ENCODE data around the gene RORC.
"Not testable (repeated sequence)": the region's sequence is repeated elsewhere in the genome, so short reads cannot be mapped to it uniquely, and the experiment has no call there.

The RORC gene

GRCh38 chr1:151774256-151774922, 57.2 kb downstream of the RORC start:
- no peak for DNase-seq (ENCODE audit: low read depth, low spot score)

GRCh38 chr1:151773702-151774101, 57.9 kb downstream of the RORC start:
- DNase-seq (ENCODE audit: low read depth, low spot score) = no peak

GRCh38 chr1:151769270-151769669, 62.3 kb downstream of the RORC start:
- DNase-seq (ENCODE audit: low read depth, low spot score) = not testable (repeated sequence)

- not testable (repeated sequence) for DNase-seq (ENCODE audit: low read depth, low spot score)
These were observed 63.1 kb downstream of the RORC start for GRCh38 chr1:151768351-151769066.

GRCh38 chr1:151763990-151764389, 67.6 kb downstream of the RORC start:
- no peak for DNase-seq (ENCODE audit: low read depth, low spot score)

GRCh38 chr1:151762941-151763921, 68.4 kb downstream of the RORC start, which contains the start of gene MRPL9:
MRPL9 (minus strand) TSS chr1:151763496; CDS start chr1:151763479, 17 bp downstream.
- peak; percentile 12 for DNase-seq (ENCODE audit: low read depth, low spot score)

- DNase-seq (ENCODE audit: low read depth, low spot score) = no peak
These were observed 70.8 kb downstream of the RORC start for GRCh38 chr1:151760597-151761385.

GRCh38 chr1:151759241-151759640, 72.4 kb downstream of the RORC start:
- no peak for DNase-seq (ENCODE audit: low read depth, low spot score)

- DNase-seq (ENCODE audit: low read depth, low spot score) = no peak
These were observed 75.3 kb downstream of the RORC start for GRCh38 chr1:151756291-151756690.
